Calu3 (cell line): ENCODE results near the gene RASSF7. TPM values are rescaled to one million over a fixed set of nuclear protein-coding genes. Genes with fewer than 3 reads are reported as not detected.

Experiments
- BruUV-seq: library from RNA; stranded (reverse); fragments of 400-500 nt; replicated peaks from 2 replicates; lab custom pipeline; 2021; lab: Mats Ljungman, UMichigan
- CTCF ChIA-PET: fragments of 300-600 bp; sonication (Branson Sonifier 250); formaldehyde crosslinking; loops from one replicate; lab custom pipeline; 2022; ENCODE audit warnings: antibody characterized with exemption; lab: Charles Lee
- DNase-seq: peaks from one replicate; pipeline ENCODE4 v3.0.0; 2022
- H3K27ac Mint-ChIP-seq: one replicate; pipeline ENCODE4 v1.8.0; 2022; ENCODE audit warnings: mixed read lengths; ENCODE audit not compliant: unreplicated experiment
- H3K27me3 Mint-ChIP-seq: one replicate; pipeline ENCODE4 v1.8.0; 2022; ENCODE audit warnings: mixed read lengths; ENCODE audit not compliant: unreplicated experiment
- H3K36me3 Mint-ChIP-seq: one replicate; pipeline ENCODE4 v1.8.0; 2022; ENCODE audit warnings: mild to moderate bottlenecking, moderate library complexity, mixed read lengths; ENCODE audit not compliant: insufficient read depth, unreplicated experiment
- H3K4me1 Mint-ChIP-seq: one replicate; pipeline ENCODE4 v1.8.0; 2022; ENCODE audit warnings: mild to moderate bottlenecking, low read depth, mixed read lengths; ENCODE audit not compliant: unreplicated experiment
- H3K4me3 Mint-ChIP-seq: one replicate; pipeline ENCODE4 v1.8.0; 2022; ENCODE audit warnings: mild to moderate bottlenecking, low read depth, moderate library complexity, mixed read lengths; ENCODE audit not compliant: unreplicated experiment
- H3K9me3 Mint-ChIP-seq: one replicate; pipeline ENCODE4 v1.8.0; 2022; ENCODE audit warnings: low read depth, mixed read lengths; ENCODE audit not compliant: unreplicated experiment
- CTCF ChIP-seq: fragments of 200-600 bp; IDR thresholded peaks from one replicate; pipeline ENCODE4 v1.8.0; 2022; ENCODE audit warnings: antibody characterized with exemption; ENCODE audit not compliant: unreplicated experiment
- intact Hi-C: fragments of 100-400 bp; cut with micrococcal nuclease; formaldehyde crosslinking; loops from one replicate; pipeline ENCODE4 v1.10.0; 2022; ENCODE audit not compliant: unreplicated experiment
- total RNA-seq: library from RNA; stranded (reverse); gene quantifications from 2 replicates; pipeline ENCODE4 v1.2.3, GENCODE V29; 2022

Gene RASSF7
- total RNA-seq, 1 experiment from 2014 or later = 93.3 TPM

GRCh38 chr11:550021-550745 is 10.6 kb upstream of the RASSF7 start:
- Mint-ChIP-seq H3K27ac (no peak overlapping the region), H3K27me3 (no peaks in the 10 kb centered on the region), H3K4me3 (no peak overlapping the region), H3K9me3 (no peaks in the 10 kb centered on the region), H3K36me3 (peaks cover 10% of the 10 kb centered on the region), H3K4me1 (no peaks in the 10 kb centered on the region)
- no TSS peak for BruUV-seq
- no peak for DNase-seq
- CTCF ChIA-PET = no interaction called here
- TF ChIP-seq CTCF = no peak
- intact Hi-C loops = loop anchor here (10.0 kb wide), 1 partner anchor 175 kb away; no protein-coding TSS in a partner anchor

GRCh38 chr11:550746-551085 is 10.1 kb upstream of the RASSF7 start:
- no peak for DNase-seq
- H3K9me3 Mint-ChIP-seq = no peaks in the 10 kb centered on the region
- intact Hi-C loops = loop anchor here (10.0 kb wide), 1 partner anchor 174 kb away; no protein-coding TSS in a partner anchor
- H3K4me1 Mint-ChIP-seq = no peaks in the 10 kb centered on the region
- H3K27me3 Mint-ChIP-seq = no peaks in the 10 kb centered on the region
- peaks cover 12% of the 10 kb centered on the region for H3K36me3 Mint-ChIP-seq
- no TSS peak for BruUV-seq
- no peak overlapping the region for H3K27ac Mint-ChIP-seq
- no peak overlapping the region for H3K4me3 Mint-ChIP-seq
- CTCF ChIA-PET = interaction anchor here (0.7 kb wide), 1 partner anchor 15 kb away, joined by 5 read pairs; no protein-coding TSS in a partner anchor
- TF ChIP-seq CTCF = no peak

- no peak for TF ChIP-seq CTCF
- H3K4me3 Mint-ChIP-seq = no peak overlapping the region
- DNase-seq = no peak
- CTCF ChIA-PET = interaction anchor here (0.7 kb wide), 1 partner anchor 15 kb away, joined by 5 read pairs; no protein-coding TSS in a partner anchor
- H3K27me3 Mint-ChIP-seq = no peaks in the 10 kb centered on the region
- H3K4me1 Mint-ChIP-seq = no peaks in the 10 kb centered on the region
- no peaks in the 10 kb centered on the region for H3K9me3 Mint-ChIP-seq
- H3K36me3 Mint-ChIP-seq = peaks cover 16% of the 10 kb centered on the region
- no TSS peak for BruUV-seq
- intact Hi-C loops = loop anchor here (10.0 kb wide), 1 partner anchor 174 kb away; no protein-coding TSS in a partner anchor
- H3K27ac Mint-ChIP-seq = no peak overlapping the region
Observed at GRCh38 chr11:551131-551530, 9.6 kb upstream of the RASSF7 start.

GRCh38 chr11:551596-551995 is 9.2 kb upstream of the RASSF7 start:
- no peaks in the 10 kb centered on the region for H3K4me1 Mint-ChIP-seq
- no peak for DNase-seq

More at GRCh38 chr11:551596-551995, 9.2 kb upstream of the RASSF7 start:
- Mint-ChIP-seq H3K9me3 (no peaks in the 10 kb centered on the region), H3K27me3 (no peaks in the 10 kb centered on the region), H3K36me3 (peaks cover 21% of the 10 kb centered on the region), H3K27ac (no peak overlapping the region), H3K4me3 (no peak overlapping the region)
- CTCF ChIA-PET = interaction anchor here (0.7 kb wide), 1 partner anchor 16 kb away, joined by 5 read pairs; no protein-coding TSS in a partner anchor
- intact Hi-C loops = loop anchor here (10.0 kb wide), 1 partner anchor 173 kb away; no protein-coding TSS in a partner anchor
- no peak for TF ChIP-seq CTCF
- no TSS peak for BruUV-seq
